Osteocyte (in vitro differentiated cells): Measurements from ENCODE around the gene PRR15. TPM values are rescaled to one million over a fixed set of nuclear protein-coding genes. Genes with fewer than 3 reads are reported as not detected.

Experiments used
- DNase-seq: peaks from one replicate; pipeline ENCODE4 v3.0.0; 2021; ENCODE audit warnings: mixed read lengths; ENCODE audit not compliant: unreplicated experiment; ENCODE audit errors: extremely low spot score
- H3K27ac Mint-ChIP-seq: one replicate; pipeline ENCODE4 v1.8.0; 2021; ENCODE audit warnings: mild to moderate bottlenecking, mixed read lengths; ENCODE audit not compliant: unreplicated experiment
- H3K27me3 Mint-ChIP-seq: one replicate; pipeline ENCODE4 v1.8.0; 2021; ENCODE audit warnings: mixed read lengths; ENCODE audit not compliant: unreplicated experiment
- H3K36me3 Mint-ChIP-seq: one replicate; pipeline ENCODE4 v1.8.0; 2021; ENCODE audit warnings: mixed read lengths; ENCODE audit not compliant: unreplicated experiment
- H3K4me1 Mint-ChIP-seq: one replicate; pipeline ENCODE4 v1.8.0; 2021; ENCODE audit warnings: mixed read lengths; ENCODE audit not compliant: unreplicated experiment
- H3K4me3 Mint-ChIP-seq: one replicate; pipeline ENCODE4 v1.8.0; 2021; ENCODE audit warnings: mild to moderate bottlenecking, moderate library complexity, mixed read lengths; ENCODE audit not compliant: unreplicated experiment
- H3K9me3 Mint-ChIP-seq: one replicate; pipeline ENCODE4 v1.8.0; 2021; ENCODE audit warnings: mixed read lengths; ENCODE audit not compliant: unreplicated experiment
- CTCF ChIP-seq: fragments of 200-600 bp; sonication (generic); IDR thresholded peaks from 2 replicates; pipeline ENCODE4 v1.5.0; 2021; ENCODE audit warnings: antibody characterized with exemption, mild to moderate bottlenecking, moderate library complexity
- total RNA-seq: library from RNA; stranded (reverse); gene quantifications from 2 replicates; pipeline ENCODE4 v1.2.1, GENCODE V29; 2021

PRR15 gene
- total RNA-seq, 1 donor from 2014 or later: 0.73 TPM

GRCh38 chr7:29588212-29588611, 24.6 kb downstream of the PRR15 start:
- Mint-ChIP-seq H3K4me3 (no peak overlapping the region), H3K27ac (no peak overlapping the region), H3K27me3 (peaks cover 10% of the 10 kb centered on the region), H3K4me1 (no peaks in the 10 kb centered on the region), H3K9me3 (peaks cover 8% of the 10 kb centered on the region), H3K36me3 (no peaks in the 10 kb centered on the region)
- TF ChIP-seq CTCF: no peak
- DNase-seq: no peak

GRCh38 chr7:29588900-29589696, 25.5 kb downstream of the PRR15 start:
- peak; percentile 75 for TF ChIP-seq CTCF
- Mint-ChIP-seq H3K4me1 (no peaks in the 10 kb centered on the region), H3K27ac (no peak overlapping the region), H3K9me3 (peaks cover 8% of the 10 kb centered on the region), H3K36me3 (no peaks in the 10 kb centered on the region), H3K4me3 (no peak overlapping the region), H3K27me3 (peaks cover 10% of the 10 kb centered on the region)
- DNase-seq: no peak

- Mint-ChIP-seq H3K27ac (no peak overlapping the region), H3K36me3 (no peaks in the 10 kb centered on the region), H3K4me1 (no peaks in the 10 kb centered on the region), H3K27me3 (peaks cover 10% of the 10 kb centered on the region), H3K9me3 (peaks cover 8% of the 10 kb centered on the region), H3K4me3 (no peak overlapping the region)
- TF ChIP-seq CTCF: no peak
- no peak for DNase-seq
These were observed 29.2 kb downstream of the PRR15 start for GRCh38 chr7:29592866-29593265.

GRCh38 chr7:29593459-29593858, 29.8 kb downstream of the PRR15 start:
- DNase-seq: no peak
- no peak overlapping the region for H3K4me3 Mint-ChIP-seq
- no peak overlapping the region for H3K27ac Mint-ChIP-seq
- no peaks in the 10 kb centered on the region for H3K36me3 Mint-ChIP-seq
- no peak for TF ChIP-seq CTCF
- no peaks in the 10 kb centered on the region for H3K4me1 Mint-ChIP-seq
- H3K27me3 Mint-ChIP-seq: peaks cover 10% of the 10 kb centered on the region
- H3K9me3 Mint-ChIP-seq: peaks cover 8% of the 10 kb centered on the region

GRCh38 chr7:29596593-29597178, 33.1 kb downstream of the PRR15 start:
- Mint-ChIP-seq H3K27me3 (no peaks in the 10 kb centered on the region), H3K4me3 (no peak overlapping the region), H3K4me1 (no peaks in the 10 kb centered on the region), H3K27ac (no peak overlapping the region), H3K9me3 (no peaks in the 10 kb centered on the region), H3K36me3 (no peaks in the 10 kb centered on the region)
- no peak for DNase-seq
- no peak for TF ChIP-seq CTCF
